Lower leg skin (tissue), 4 donors: ENCODE measurements around the gene PRR29. TPM values are rescaled to one million over a fixed set of nuclear protein-coding genes. Genes with fewer than 3 reads are reported as not detected.
A peak's percentile ranks its signal among the peaks of the same experiment; 100 is the strongest.

Experiments
- DNase-seq, 2 donors: peaks; one replicate each; pipeline ENCODE4 v3.0.0-alpha.2; 2019; ENCODE audit warnings: low spot score in 2 of 2
- H3K4me3 ChIP-seq: fragments of 200-600 bp; sonication (generic); 2 replicates; pipeline ENCODE4 v1.5.1; 2017; ENCODE audit warnings: mild to moderate bottlenecking, low read depth; ENCODE audit not compliant: poor library complexity, severe bottlenecking
- CTCF ChIP-seq, 3 donors: fragments of 450-650 bp; IDR thresholded peaks; one replicate each; pipeline ENCODE4 v1.5.1; 2016; ENCODE audit warnings: antibody characterized with exemption in 3 of 3, mild to moderate bottlenecking in 3 of 3, moderate library complexity in 2 of 3
- POLR2A ChIP-seq, 2 donors: fragments of 450-650 bp; IDR thresholded peaks; one replicate each; pipeline ENCODE4 v1.6.1; 2016 to 2017; ENCODE audit warnings: antibody characterized with exemption in 2 of 2, mild to moderate bottlenecking in 1 of 2, moderate library complexity in 1 of 2
- WGBS, 2 donors: methylation state at CpG; one replicate each; pipeline ENCODE4 v1.1.5; 2018; 5-methylcytosine and 5-hydroxymethylcytosine counted together
- intact Hi-C: fragments of 100-400 bp; cut with DNase I; formaldehyde crosslinking; loops from one replicate; pipeline ENCODE4 v1.15.0; 2023; ENCODE audit warnings: low total_unique reads
- total RNA-seq, 4 donors: library from RNA; depleted of rRNA; stranded (reverse); fragments of >200 nt; gene quantifications; one replicate each; pipeline ENCODE4 v1.1.0, GENCODE V29; 2016

Gene PRR29
- total RNA-seq, 4 donors from 2014 or later: 0.17 TPM; not detected in 3

DNA sequence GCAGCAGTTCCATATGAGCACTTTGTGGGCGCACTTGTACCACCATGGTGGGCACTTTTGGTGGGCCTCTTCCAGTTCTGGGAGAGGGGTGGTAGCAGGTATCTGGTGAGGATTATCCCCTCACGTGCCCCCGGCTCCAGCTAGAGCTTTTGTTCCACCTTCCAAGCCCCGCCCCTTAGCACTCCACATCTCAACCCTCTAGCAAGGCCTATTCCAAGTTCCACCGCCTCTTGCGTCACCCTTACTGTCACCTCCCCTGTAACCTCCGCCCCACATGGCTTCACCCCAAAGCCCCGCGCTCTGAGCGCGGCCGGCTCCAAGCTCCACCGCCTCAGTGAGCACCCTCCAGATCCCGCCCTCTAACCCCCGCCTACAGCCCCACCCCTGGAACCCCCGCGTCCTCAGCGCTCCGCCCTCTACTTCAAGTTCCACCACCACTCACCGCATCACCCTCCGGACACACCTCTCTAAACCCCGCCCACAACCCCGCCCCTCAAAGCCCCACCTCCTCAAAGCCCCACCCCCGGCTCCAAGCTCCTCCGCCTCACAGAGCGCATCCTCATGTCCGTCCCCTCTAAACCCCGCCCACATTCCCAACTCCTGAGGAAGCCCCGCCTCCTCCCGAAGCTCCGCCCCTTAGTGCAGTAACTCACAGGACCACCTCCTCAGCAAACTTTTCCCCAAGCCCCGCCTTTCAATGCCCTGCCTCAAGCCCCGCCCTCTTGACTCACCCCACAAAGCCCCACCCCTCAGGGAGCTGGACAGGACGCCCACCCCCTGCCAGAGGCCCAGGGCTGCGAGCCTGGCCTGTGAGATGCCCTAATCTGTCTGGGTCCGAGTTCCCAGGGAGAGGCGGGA, 36.6 kb upstream of the PRR29 start:
- no peak overlapping the region for H3K4me3 ChIP-seq
- 17 to 20% methylated on average over 35 to 37 of the region's 37 CpGs for WGBS, 2 donors
- intact Hi-C loops: no loop called here
- TF ChIP-seq POLR2A (IDR thresholded peaks at IDR 0.05) (no peak), CTCF (IDR thresholded peaks at IDR 0.05) (no peak)
- peak; percentile 54 to 95 for DNase-seq

GRCh38 chr17:63962298-63962744, 35.8 kb upstream of the PRR29 start:
- TF ChIP-seq POLR2A (IDR thresholded peaks at IDR 0.05) (no peak), CTCF (IDR thresholded peaks at IDR 0.05) (no peak)

DNA sequence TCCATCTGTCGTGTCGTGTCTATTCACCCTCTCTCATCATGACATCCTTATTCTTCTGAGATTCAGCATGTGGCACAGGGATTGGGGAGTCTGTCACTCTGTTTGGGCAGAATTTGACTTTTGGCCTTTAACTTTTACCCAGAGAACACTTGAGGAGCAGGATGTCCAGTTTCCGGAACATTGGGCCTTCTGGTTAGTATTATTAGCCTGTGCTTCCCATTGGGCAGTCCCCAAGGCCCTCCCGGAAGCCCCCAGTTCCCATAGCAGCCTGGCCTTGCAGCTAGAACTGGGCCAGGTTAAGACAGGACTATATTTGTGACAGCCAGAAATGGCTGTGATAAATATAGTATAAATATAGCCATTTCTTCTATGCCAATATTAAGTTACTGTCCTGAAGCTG, 35.0 kb upstream of the PRR29 start:
- no peak overlapping the region for H3K4me3 ChIP-seq
- DNase-seq: no peak
- 75 to 81% methylated on average over 4 of the region's 4 CpGs for WGBS, 2 donors
- TF ChIP-seq CTCF (IDR thresholded peaks at IDR 0.05) (no peak), POLR2A (IDR thresholded peaks at IDR 0.05) (no peak)
- intact Hi-C loops: no loop called here

More at GRCh38 chr17:63962298-63962744, 35.8 kb upstream of the PRR29 start:
- no peak overlapping the region for H3K4me3 ChIP-seq
- 56 to 64% methylated on average over 10 of the region's 10 CpGs for WGBS, 2 donors
- intact Hi-C loops: no loop called here
- no peak for DNase-seq

- H3K4me3 ChIP-seq: no peak overlapping the region
- DNase-seq: no peak
- intact Hi-C loops: no loop called here
- 81 to 84% methylated on average over 11 of the region's 11 CpGs for WGBS, 2 donors
- TF ChIP-seq CTCF (IDR thresholded peaks at IDR 0.05): no peak
Measured at GRCh38 chr17:63966646-63967264, 31.4 kb upstream of the PRR29 start.

DNA sequence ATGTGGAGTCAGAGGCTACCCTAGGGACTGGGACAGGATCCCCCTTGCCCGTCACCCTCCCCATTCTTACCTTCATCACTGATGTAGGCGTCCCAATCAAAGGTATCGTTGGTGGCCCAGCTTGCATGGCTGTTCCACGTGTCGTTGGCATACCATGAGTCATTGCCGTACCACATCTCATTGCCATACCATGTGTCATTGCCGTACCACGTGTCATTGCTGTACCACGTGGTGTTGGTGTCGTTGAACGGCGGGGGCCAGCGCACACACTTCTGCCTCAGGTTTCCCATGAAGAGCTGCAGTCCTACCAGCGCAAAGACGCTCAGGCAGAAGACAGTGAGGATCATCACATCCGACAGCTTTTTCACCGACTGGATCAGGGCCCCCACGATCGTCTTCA, 30.2 kb upstream of the PRR29 start:
- TF ChIP-seq CTCF (IDR thresholded peaks at IDR 0.05) (no peak), POLR2A (IDR thresholded peaks at IDR 0.05) (no peak)
- H3K4me3 ChIP-seq: no peak overlapping the region
- 92 to 94% methylated on average over 19 of the region's 19 CpGs for WGBS, 2 donors
- no peak for DNase-seq
- intact Hi-C loops: no loop called here
